ENCODE results near the gene GPSM3.

Gene GPSM3

GRCh38 chr6:32175711-32176475 lies 16.6 kb downstream of the GPSM3 start, which contains the start of gene AGPAT1:
Gene AGPAT1 (minus strand): TSS chr6:32176084. CDS start chr6:32171496, 4,588 bp downstream.
- peak; percentile 87 to 90 (median 90) for DNase-seq (ENCODE audit: low read depth in 2 of 3, low spot score in 2 of 3)

GRCh38 chr6:32175322-32175710 lies 17.1 kb downstream of the GPSM3 start:
- no peak for DNase-seq (ENCODE audit: low read depth in 2 of 3, low spot score in 2 of 3)

GRCh38 chr6:32174416-32174815 lies 18.0 kb downstream of the GPSM3 start:
- no peak for DNase-seq (ENCODE audit: low read depth in 2 of 3, low spot score in 2 of 3)

GRCh38 chr6:32173051-32173727 lies 19.3 kb downstream of the GPSM3 start:
- DNase-seq (ENCODE audit: low read depth in 2 of 3, low spot score in 2 of 3), result no peak

GRCh38 chr6:32171234-32171633 lies 21.2 kb downstream of the GPSM3 start:
- DNase-seq (ENCODE audit: low read depth in 2 of 3, low spot score in 2 of 3), result no peak

- no peak for DNase-seq (ENCODE audit: low read depth in 2 of 3, low spot score in 2 of 3)
Observed at GRCh38 chr6:32170294-32170693, 22.1 kb downstream of the GPSM3 start.

- DNase-seq (ENCODE audit: low read depth in 2 of 3, low spot score in 2 of 3), result no peak
Observed at GRCh38 chr6:32168807-32169591, 23.4 kb downstream of the GPSM3 start.

- no peak for DNase-seq (ENCODE audit: low read depth in 2 of 3, low spot score in 2 of 3)
Observed at GRCh38 chr6:32168350-32168749, 24.1 kb downstream of the GPSM3 start.

- no peak for DNase-seq (ENCODE audit: low read depth in 2 of 3, low spot score in 2 of 3)
Observed at GRCh38 chr6:32167761-32168262, 24.6 kb downstream of the GPSM3 start.

GRCh38 chr6:32167154-32167760 lies 25.2 kb downstream of the GPSM3 start:
- DNase-seq (ENCODE audit: low read depth in 2 of 3, low spot score in 2 of 3), result no peak

GRCh38 chr6:32166411-32167061 lies 25.9 kb downstream of the GPSM3 start:
- no peak for DNase-seq (ENCODE audit: low read depth in 2 of 3, low spot score in 2 of 3)

GRCh38 chr6:32164295-32164694 lies 28.1 kb downstream of the GPSM3 start, which contains the start of gene EGFL8:
Gene EGFL8 (plus strand): TSS chr6:32164595. CDS start chr6:32166166, 1,571 bp downstream.
- no peak for DNase-seq (ENCODE audit: low read depth in 2 of 3, low spot score in 2 of 3)

GRCh38 chr6:32163559-32164258 lies 28.7 kb downstream of the GPSM3 start:
- no peak for DNase-seq (ENCODE audit: low read depth in 2 of 3, low spot score in 2 of 3)

GRCh38 chr6:32158052-32158451 lies 34.4 kb downstream of the GPSM3 start:
- DNase-seq (ENCODE audit: low read depth in 2 of 3, low spot score in 2 of 3), result no peak

- no peak for DNase-seq (ENCODE audit: low read depth in 2 of 3, low spot score in 2 of 3)
Observed at GRCh38 chr6:32156891-32157290, 35.6 kb downstream of the GPSM3 start.

- DNase-seq (ENCODE audit: low read depth in 2 of 3, low spot score in 2 of 3), result peak in 1 of 3 experiments; percentile 33
Observed at GRCh38 chr6:32154514-32155161, 37.8 kb downstream of the GPSM3 start.

- DNase-seq (ENCODE audit: low read depth in 2 of 3, low spot score in 2 of 3), result peak; percentile 73 to 76 (median 75)
Observed at GRCh38 chr6:32153564-32154513, 38.6 kb downstream of the GPSM3 start, which contains the start of gene PPT2. Gene PPT2 (plus strand): TSS chr6:32154141. CDS start chr6:32154595, 454 bp downstream.
